ENCODE measurements around the gene VTN. TPM values are rescaled to one million over a fixed set of nuclear protein-coding genes. Genes with fewer than 3 reads are reported as not detected.

The VTN gene
- total and polyA plus RNA-seq, 8 donors: 0.72 to 2.9 (median 1.1) TPM; not detected in 3

- intact Hi-C loops (cut with DNase I; ENCODE audit: low total_unique reads): no loop called here
- DNase-seq: peak; percentile 98 to 100
- 0 to 2% (median 1%) methylated on average over 24 to 62 of the region's 62 CpGs for WGBS, 5 donors
- no peak for TF ChIP-seq CTCF (IDR thresholded peaks at IDR 0.05)
- TF ChIP-seq POLR2AphosphoS5 (IDR thresholded peaks at IDR 0.05): peak; percentile 82 to 99 (median 98)
- peak in 2 of 4 donors; percentile 91 for TF ChIP-seq POLR2A (IDR thresholded peaks at IDR 0.05)
- TF ChIP-seq EP300 (IDR thresholded peaks at IDR 0.05): no peak
- Histone ChIP-seq H3K9me3 (no peaks in the 10 kb centered on the region), H3K27ac (peak within 1 kb of the TSS; percentile 92 to 97 (median 94)), H3K4me1 (peaks cover 39 to 73% (median 57%) of the 10 kb centered on the region in 4 donors), H3K4me3 (peak within 1 kb of the TSS; percentile 68 to 96 (median 86)), H3K36me3 (peaks cover 15 to 31% (median 30%) of the 10 kb centered on the region in 4 donors), H3K27me3 (no peaks in the 10 kb centered on the region)
Observed at GRCh38 chr17:28335201-28335958, 34.7 kb downstream of the VTN start, which contains the start of the genes IFT20 and TNFAIP1. TSS of gene IFT20 (minus strand) at chr17:28335472. CDS start at chr17:28331985, 3,487 bp downstream. TSS of gene TNFAIP1 (plus strand) at chr17:28335761. CDS start at chr17:28339522, 3,761 bp downstream.

- peak in 1 of 2 donors; percentile 34 for DNase-seq
- H3K27me3 ChIP-seq: no peaks in the 10 kb centered on the region
- TF ChIP-seq EP300 (IDR thresholded peaks at IDR 0.05): no peak
- no peak for TF ChIP-seq CTCF (IDR thresholded peaks at IDR 0.05)
- no peak for TF ChIP-seq POLR2A (IDR thresholded peaks at IDR 0.05)
- TF ChIP-seq POLR2AphosphoS5 (IDR thresholded peaks at IDR 0.05): no peak
- H3K27ac ChIP-seq: peak overlapping the region; percentile 92 to 97 (median 94)
- no peaks in the 10 kb centered on the region for H3K9me3 ChIP-seq
- H3K4me3 ChIP-seq: peak overlapping the region; percentile 68 to 96 (median 86)
- peaks cover 39 to 69% (median 57%) of the 10 kb centered on the region in 4 donors for H3K4me1 ChIP-seq
- H3K36me3 ChIP-seq: peaks cover 9 to 31% (median 30%) of the 10 kb centered on the region in 4 donors
- intact Hi-C loops (cut with DNase I; ENCODE audit: low total_unique reads): no loop called here
- WGBS, 5 donors: 5 to 16% (median 6%) methylated on average over 9 to 18 of the region's 18 CpGs
Observed at GRCh38 chr17:28334666-28335200, 35.4 kb downstream of the VTN start.

GRCh38 chr17:28334171-28334570 lies 35.9 kb downstream of the VTN start:
- peak overlapping the region; percentile 68 to 96 (median 86) for H3K4me3 ChIP-seq
- intact Hi-C loops (cut with DNase I; ENCODE audit: low total_unique reads): no loop called here
- TF ChIP-seq CTCF (IDR thresholded peaks at IDR 0.05): no peak
- TF ChIP-seq EP300 (IDR thresholded peaks at IDR 0.05): no peak
- TF ChIP-seq POLR2A (IDR thresholded peaks at IDR 0.05): no peak
- TF ChIP-seq POLR2AphosphoS5 (IDR thresholded peaks at IDR 0.05): no peak
- DNase-seq: no peak
- H3K27me3 ChIP-seq: no peaks in the 10 kb centered on the region
- H3K36me3 ChIP-seq: peaks cover 14 to 31% (median 30%) of the 10 kb centered on the region in 4 donors
- H3K9me3 ChIP-seq: no peaks in the 10 kb centered on the region
- WGBS, 5 donors: 28 to 50% (median 37%) methylated on average over 6 of the region's 6 CpGs
- H3K4me1 ChIP-seq: peaks cover 39 to 63% (median 56%) of the 10 kb centered on the region in 4 donors
- H3K27ac ChIP-seq: peak overlapping the region; percentile 23 to 97 (median 94)

- Histone ChIP-seq H3K4me3 (peak overlapping the region in 1 of 4 donors; percentile 95), H3K9me3 (no peaks in the 10 kb centered on the region), H3K27ac (peak overlapping the region in 1 of 5 donors; percentile 94), H3K27me3 (no peaks in the 10 kb centered on the region), H3K4me1 (peaks cover 35 to 55% (median 49%) of the 10 kb centered on the region in 4 donors), H3K36me3 (peaks cover 21 to 40% (median 38%) of the 10 kb centered on the region in 4 donors)
- TF ChIP-seq CTCF (IDR thresholded peaks at IDR 0.05): no peak
- TF ChIP-seq POLR2AphosphoS5 (IDR thresholded peaks at IDR 0.05): no peak
- TF ChIP-seq EP300 (IDR thresholded peaks at IDR 0.05): no peak
- 62 to 76% (median 71%) methylated on average over 1 of the region's 1 CpG for WGBS, 5 donors
- intact Hi-C loops (cut with DNase I; ENCODE audit: low total_unique reads): no loop called here
- DNase-seq: no peak
Observed at GRCh38 chr17:28333083-28333746, 36.9 kb downstream of the VTN start.

Data from stomach (tissue), 9 donors.